IPS-18c (cell line): ENCODE results near the gene ORM2.
"Not testable (repeated sequence)": the region's sequence is repeated elsewhere in the genome, so short reads cannot be mapped to it uniquely, and the experiment has no call there.

Experiments
- H3K4me3 ChIP-seq: 2 replicates; pipeline ENCODE4 v1.7.0; 2013; ENCODE audit warnings: low read depth, mild to moderate bottlenecking, low read length, moderate library complexity; ENCODE audit not compliant: insufficient read depth
- H3K9me3 ChIP-seq: one replicate; pipeline ENCODE4 v1.6.1; 2013; ENCODE audit warnings: mild to moderate bottlenecking, low read length, moderate library complexity; ENCODE audit not compliant: control insufficient read depth, insufficient read depth

Gene ORM2

GRCh38 chr9:114308361-114308950, 21.2 kb upstream of the ORM2 start:
- no peaks in the 10 kb centered on the region for H3K9me3 ChIP-seq

GRCh38 chr9:114309096-114309495, 20.6 kb upstream of the ORM2 start:
- H3K4me3 ChIP-seq = no peak overlapping the region

More at GRCh38 chr9:114308361-114308950, 21.2 kb upstream of the ORM2 start:
- H3K4me3 ChIP-seq = no peak overlapping the region

GRCh38 chr9:114310471-114311450, 18.9 kb upstream of the ORM2 start:
- Histone ChIP-seq H3K9me3 (no peaks in the 10 kb centered on the region), H3K4me3 (no peak overlapping the region)

More at GRCh38 chr9:114309096-114309495, 20.6 kb upstream of the ORM2 start:
- H3K9me3 ChIP-seq = no peaks in the 10 kb centered on the region

GRCh38 chr9:114311571-114312512, 17.8 kb upstream of the ORM2 start:
- Histone ChIP-seq H3K9me3 (no peaks in the 10 kb centered on the region), H3K4me3 (no peak overlapping the region)

GRCh38 chr9:114312513-114312875, 17.2 kb upstream of the ORM2 start:
- no peak overlapping the region for H3K4me3 ChIP-seq

GRCh38 chr9:114313186-114313585, 16.5 kb upstream of the ORM2 start:
- Histone ChIP-seq H3K9me3 (no peaks in the 10 kb centered on the region), H3K4me3 (no peak overlapping the region)

More at GRCh38 chr9:114312513-114312875, 17.2 kb upstream of the ORM2 start:
- no peaks in the 10 kb centered on the region for H3K9me3 ChIP-seq

GRCh38 chr9:114314256-114314867, 15.3 kb upstream of the ORM2 start:
- Histone ChIP-seq H3K9me3 (no peaks in the 10 kb centered on the region), H3K4me3 (no peak overlapping the region)

- H3K4me3 ChIP-seq = no peak overlapping the region
- no peaks in the 10 kb centered on the region for H3K9me3 ChIP-seq
Measured at GRCh38 chr9:114314881-114315722, 14.6 kb upstream of the ORM2 start.

GRCh38 chr9:114315723-114316363, 13.8 kb upstream of the ORM2 start:
- H3K9me3 ChIP-seq = no peaks in the 10 kb centered on the region
- H3K4me3 ChIP-seq = no peak overlapping the region

GRCh38 chr9:114316605-114317230, 13.0 kb upstream of the ORM2 start:
- H3K9me3 ChIP-seq = no peaks in the 10 kb centered on the region
- H3K4me3 ChIP-seq = no peak overlapping the region

- no peak overlapping the region for H3K4me3 ChIP-seq
- no peaks in the 10 kb centered on the region for H3K9me3 ChIP-seq
Measured at GRCh38 chr9:114317665-114318357, 11.9 kb upstream of the ORM2 start.

- Histone ChIP-seq H3K4me3 (no peak overlapping the region), H3K9me3 (no peaks in the 10 kb centered on the region)
Measured at GRCh38 chr9:114318416-114318815, 11.3 kb upstream of the ORM2 start.

GRCh38 chr9:114319147-114319546, 10.5 kb upstream of the ORM2 start:
- H3K4me3 ChIP-seq = no peak overlapping the region
- H3K9me3 ChIP-seq = no peaks in the 10 kb centered on the region

- not testable (repeated sequence) for H3K4me3 ChIP-seq, H3K9me3 ChIP-seq
Measured at GRCh38 chr9:114320710-114321109, 9.0 kb upstream of the ORM2 start.

GRCh38 chr9:114321759-114322158, 7.9 kb upstream of the ORM2 start:
- H3K9me3 ChIP-seq = no peaks in the 10 kb centered on the region
- no peak overlapping the region for H3K4me3 ChIP-seq
